GM18498 (cell line): ENCODE measurements around the gene PPP1CA.

ENCODE experiments used
- ATAC-seq: cut with Tn5 transposase; IDR thresholded peaks from one replicate; pipeline ENCODE4 v1.9.1; 2021; ENCODE audit warnings: mild to moderate bottlenecking, moderate library complexity; ENCODE audit not compliant: unreplicated experiment

Gene PPP1CA

GRCh38 chr11:67418476-67419281, 17.0 kb upstream of the PPP1CA start:
- ATAC-seq: no peak

DNA sequence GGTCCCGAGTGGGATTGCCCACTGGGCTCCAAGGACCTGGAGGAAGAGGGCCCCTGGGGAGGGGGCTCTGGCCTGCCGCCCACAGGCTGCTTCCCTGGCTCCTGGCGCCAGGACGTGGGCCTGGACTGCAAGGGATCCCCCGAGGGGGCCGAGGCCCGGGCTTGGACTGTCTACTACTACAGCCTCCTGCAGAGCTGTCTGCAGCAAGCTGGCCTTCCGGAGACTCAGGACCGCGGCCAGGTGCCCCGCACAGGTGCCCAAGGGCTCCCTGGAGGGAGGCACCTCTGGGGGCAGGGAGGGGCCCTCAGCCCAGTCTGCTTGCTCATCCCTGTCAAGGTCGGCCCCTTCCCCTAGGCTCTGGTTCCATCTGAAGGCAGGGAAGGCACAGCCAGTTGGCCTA, 15.8 kb upstream of the PPP1CA start:
- no peak for ATAC-seq

DNA sequence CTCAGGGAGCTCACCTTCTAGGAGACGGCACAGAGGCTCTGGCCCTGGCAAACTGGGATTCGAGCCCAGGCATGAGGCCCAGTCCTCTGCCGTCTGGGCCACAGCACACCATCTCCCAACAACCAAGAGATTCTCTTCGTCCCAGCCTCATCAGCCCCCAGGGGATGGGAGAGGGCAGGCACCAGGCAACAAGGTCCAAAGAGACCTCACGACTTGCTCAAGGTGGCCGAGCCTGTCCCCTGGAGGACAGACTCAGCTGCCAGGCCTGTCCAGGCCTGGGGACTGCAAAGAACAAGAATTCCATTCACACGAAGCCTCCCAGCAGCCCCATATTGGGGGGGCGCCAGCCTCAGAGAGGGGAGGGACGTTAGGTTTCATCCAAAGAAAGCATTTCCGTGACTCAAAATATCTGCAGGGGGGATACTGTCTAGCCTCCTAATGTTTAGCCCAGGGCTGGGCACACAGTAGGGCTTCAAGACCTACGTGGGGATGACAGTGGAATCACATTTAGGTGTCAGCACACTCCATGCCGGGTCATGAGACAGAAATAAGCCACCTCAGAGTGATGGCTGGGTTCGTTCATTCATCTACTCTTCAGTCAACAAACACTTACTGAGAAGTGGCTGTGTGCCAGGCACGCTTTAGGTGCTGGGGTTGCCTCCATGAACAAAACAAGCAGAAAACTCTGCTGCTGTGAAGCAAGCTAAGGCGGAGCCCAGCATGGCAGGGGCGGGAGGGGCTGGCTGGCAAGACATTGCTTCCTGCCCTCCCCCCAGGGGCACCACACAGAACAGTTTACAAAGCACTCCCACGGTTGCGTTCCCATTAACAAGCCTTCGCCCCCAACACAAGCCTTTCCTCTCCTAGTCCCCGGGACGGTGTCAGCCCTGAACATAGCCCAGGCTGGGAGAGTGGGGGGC, 15.0 kb upstream of the PPP1CA start:
- no peak for ATAC-seq

DNA sequence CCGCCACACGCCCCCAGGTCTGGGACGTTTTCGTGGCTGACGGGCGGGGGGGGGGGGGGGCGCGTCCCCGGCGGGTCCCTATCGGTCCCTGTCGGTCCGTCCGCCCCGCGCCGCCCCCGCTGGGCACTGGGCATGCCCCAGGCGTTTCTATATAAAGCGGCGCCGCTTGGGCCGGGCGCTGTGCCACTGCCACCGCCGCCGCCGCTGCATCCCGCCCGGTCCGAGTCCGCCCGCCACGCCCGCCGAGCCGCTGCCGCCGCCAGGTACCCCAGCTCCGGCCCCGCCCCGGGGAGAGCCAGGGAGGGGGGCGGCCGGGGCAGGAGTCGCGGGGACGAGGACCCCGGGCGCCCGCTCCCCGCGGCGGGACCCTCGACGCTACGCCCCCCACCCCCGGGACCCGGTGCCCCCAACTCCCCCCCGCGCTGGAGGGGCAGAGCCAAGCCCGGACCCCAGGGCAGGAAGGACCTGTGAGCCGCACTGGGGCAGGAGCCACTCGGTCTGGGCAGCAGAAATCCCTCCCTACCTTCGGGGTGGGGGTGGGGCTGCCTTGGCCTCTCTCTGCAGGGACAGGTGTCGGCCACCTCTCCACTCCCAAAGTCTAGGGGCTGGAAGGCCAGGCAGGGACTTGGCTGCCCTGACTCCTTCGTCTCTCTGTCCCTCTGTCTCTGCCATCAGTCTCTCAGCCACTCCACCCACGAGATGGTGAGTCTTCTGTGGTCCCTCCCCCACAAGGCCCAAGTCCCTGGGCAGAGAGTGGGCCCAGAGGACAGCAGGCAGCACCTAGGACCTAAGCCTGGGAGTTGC, 14.0 kb upstream of the PPP1CA start, which contains the start of gene CARNS1:
CARNS1 (plus strand) TSS at position 178 of the 804 bp plus-strand sequence; CDS start at position 700, 522 bp downstream.
- ATAC-seq: no peak

DNA sequence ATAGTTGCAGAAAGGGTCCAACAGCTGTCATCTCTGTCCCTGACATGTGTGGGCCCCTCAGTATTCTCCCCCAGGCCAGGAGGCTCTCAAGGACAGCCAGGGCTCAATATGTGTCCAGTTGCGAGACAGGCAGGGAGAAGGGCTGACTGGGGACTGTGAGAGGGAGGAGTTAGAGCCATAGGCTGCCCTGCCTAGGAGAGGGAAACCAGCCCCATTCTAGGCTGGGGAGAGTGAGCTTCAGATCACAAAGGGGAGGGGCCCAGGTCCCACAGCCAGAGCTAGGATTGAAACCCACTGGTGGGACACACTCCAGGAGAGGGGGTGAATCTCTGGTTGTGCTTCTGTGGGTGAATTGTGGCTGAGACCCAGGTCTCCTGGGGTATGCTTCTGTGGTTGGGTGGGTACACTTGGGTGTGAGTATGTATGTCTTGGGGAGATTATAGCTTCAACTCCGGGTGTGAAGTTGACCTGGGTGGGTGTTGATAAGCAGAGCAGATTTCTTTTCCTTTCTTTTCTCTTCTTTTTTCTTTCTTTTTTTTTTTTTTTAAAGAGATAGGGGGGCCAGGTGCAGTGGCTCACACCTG, 11.7 kb upstream of the PPP1CA start:
- ATAC-seq: no peak

GRCh38 chr11:67412495-67413179, 11.0 kb upstream of the PPP1CA start:
- no peak for ATAC-seq

DNA sequence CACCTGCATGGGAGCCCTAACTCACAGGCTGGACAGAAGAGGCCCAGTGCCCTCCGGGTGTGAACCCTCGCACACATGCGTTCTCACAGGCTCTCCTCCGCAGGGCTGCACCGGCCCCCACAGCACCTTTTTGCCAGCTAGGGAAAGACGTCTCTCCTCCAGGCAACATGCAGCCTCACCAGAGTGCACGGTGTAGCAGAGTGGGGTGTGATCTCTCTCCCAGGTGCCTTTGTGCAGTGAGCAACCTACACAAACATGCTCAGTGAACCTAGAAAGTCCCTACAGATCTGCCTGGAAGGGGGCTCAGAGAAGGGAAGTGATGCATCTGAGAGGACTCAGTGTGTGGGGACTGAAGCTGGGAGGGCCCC, 10.1 kb upstream of the PPP1CA start:
- ATAC-seq: no peak

DNA sequence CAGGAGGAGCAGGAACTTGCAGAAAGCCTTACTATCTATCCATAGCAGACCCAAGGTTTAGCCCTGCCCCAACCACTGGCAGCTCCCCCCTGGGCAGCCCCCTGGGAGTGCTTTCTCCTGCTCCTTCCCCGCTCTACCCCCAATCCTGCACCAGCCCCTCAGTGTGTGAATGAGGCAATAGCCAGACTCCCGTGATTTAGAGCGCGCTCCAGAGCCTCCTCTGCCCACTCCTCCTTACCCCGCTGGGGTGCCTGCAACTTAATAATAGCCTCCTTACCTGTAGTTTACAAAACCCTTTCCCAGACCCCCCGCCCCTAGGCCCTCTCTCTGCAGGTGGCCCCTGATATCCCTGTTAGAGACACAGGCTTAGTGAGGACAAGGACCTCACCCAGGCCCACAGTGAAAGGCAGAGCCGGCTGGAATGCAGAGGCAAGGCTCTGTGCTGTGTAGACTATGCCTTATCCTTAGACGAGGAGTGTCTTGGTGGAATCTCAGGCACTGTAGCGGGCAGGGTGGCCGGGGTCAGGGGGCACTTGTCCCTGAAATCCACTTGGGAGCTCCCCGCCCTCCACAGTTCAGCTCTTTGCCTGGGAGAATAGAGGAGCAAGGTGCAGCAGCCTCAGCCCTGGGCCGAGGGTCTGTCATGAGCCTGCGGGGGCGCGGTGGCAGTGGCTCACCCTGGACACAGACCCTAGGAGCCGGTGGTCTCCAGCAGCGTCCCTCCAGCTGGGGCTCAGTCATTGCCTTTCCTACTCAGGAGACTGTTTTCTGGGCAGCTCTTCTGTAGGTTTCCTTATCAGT, 9.5 kb upstream of the PPP1CA start:
- no peak for ATAC-seq

- no peak for ATAC-seq
These were observed 8.7 kb upstream of the PPP1CA start for GRCh38 chr11:67410369-67410831.

DNA sequence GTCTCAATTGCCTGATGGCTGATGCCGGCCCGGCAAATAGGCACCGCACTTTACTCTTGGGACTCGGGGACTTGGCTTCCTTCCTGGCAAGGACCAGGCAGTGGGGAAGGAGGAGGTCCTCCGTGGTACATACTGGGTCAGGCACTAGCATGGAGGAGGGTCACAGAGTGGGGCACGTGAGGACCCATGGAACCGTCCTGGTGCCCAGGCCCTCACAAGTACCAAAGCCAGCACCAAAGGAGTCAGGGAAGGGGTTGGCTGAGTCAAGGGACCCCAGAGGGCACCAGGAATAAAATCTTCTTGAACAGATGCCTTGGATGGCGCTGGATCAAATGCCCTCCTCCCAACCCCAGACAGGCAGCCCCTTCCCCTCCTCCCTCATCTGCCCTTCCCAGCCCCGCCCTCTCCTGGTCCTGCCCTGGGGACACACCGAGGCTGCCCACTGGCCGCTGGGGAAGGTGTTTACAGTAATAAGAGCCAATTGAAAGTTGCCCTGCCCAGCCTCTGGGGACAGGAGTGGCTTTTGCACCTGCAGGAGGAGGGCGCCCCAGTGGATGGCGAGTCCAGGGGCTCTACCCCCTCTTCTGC, 8.2 kb upstream of the PPP1CA start:
- no peak for ATAC-seq

DNA sequence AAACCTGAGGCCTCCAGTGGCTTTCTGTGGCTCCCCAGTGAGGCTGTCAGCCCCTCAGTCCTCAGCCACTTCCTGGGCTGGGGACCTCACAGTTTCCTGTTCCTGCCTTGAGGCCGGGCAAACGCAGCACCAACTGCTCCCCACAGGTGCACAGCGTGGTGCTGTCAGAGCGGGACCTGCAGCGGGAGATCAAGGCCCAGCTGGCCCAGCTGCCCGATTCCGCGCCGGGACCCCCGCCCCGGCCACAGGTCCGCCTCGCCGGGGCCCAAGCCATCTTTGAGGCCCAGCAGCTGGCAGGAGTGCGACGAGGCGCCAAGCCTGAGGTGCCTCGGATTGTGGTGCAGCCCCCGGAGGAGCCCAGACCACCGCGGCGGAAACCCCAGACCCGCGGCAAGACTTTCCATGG, 7.6 kb upstream of the PPP1CA start:
- peak; percentile 50 for ATAC-seq

GRCh38 chr11:67408437-67409200, 7.0 kb upstream of the PPP1CA start:
- peak; percentile 8 for ATAC-seq

GRCh38 chr11:67407688-67408163, 6.1 kb upstream of the PPP1CA start:
- no peak for ATAC-seq

DNA sequence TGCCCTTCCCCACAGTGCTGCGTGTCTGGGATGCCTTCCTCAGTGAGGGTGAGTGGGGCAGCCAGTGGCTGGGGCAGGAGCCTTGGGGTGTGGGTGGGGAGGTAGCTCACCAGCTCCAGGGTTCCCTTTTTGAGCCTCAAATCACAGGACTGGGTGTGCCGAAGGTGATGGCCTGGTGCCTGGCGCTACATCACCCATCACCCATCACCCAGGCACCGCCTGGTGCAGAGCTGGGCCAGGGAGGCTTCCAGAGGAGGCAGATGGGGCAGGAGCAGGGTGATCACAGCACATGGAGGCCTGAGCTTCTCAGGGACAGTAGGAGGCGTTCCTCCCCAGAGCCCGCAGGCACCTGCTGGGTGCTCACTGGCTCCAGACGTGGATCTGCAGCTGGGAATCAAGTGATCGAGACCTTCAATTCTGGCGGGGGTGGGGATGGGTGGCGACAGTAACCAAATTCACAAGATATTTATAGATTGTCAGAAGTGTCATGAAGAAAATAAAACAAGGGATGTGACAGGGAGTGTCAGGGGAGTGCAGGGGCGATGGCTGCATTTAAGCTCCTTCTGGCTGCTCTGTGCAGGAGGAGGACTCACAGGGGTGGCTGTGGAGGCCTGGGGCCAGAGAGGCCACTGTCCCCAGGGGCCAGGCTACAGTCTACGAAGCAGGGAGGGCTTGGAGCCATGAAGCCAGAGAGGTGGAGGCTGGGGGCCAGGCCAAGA, 5.5 kb upstream of the PPP1CA start:
- no peak for ATAC-seq

DNA sequence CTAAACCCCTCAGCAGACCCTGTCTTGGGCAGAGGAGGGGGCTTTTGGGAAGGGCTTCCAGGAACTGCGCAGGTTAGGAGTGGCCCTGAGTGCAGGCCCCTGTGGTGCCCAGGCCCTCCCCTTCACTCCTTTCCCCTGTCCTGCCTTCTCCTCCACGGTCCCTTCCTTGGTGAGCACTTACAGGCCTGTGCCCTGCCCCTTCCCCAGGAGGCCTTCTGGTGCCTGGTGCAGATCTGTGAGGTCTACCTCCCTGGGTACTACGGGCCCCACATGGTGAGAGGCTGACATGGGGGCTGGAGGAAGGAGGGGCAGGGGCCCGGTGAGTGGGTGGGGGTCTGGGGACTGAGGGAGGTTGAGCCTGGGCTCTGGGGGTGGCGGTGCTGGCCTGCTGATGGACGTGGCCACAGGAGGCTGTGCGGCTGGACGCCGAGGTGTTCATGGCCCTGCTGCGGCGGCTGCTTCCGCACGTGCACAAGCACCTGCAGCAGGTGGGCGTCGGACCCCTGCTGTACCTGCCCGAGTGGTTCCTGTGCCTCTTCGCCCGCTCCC, 4.8 kb upstream of the PPP1CA start:
- ATAC-seq: no peak

DNA sequence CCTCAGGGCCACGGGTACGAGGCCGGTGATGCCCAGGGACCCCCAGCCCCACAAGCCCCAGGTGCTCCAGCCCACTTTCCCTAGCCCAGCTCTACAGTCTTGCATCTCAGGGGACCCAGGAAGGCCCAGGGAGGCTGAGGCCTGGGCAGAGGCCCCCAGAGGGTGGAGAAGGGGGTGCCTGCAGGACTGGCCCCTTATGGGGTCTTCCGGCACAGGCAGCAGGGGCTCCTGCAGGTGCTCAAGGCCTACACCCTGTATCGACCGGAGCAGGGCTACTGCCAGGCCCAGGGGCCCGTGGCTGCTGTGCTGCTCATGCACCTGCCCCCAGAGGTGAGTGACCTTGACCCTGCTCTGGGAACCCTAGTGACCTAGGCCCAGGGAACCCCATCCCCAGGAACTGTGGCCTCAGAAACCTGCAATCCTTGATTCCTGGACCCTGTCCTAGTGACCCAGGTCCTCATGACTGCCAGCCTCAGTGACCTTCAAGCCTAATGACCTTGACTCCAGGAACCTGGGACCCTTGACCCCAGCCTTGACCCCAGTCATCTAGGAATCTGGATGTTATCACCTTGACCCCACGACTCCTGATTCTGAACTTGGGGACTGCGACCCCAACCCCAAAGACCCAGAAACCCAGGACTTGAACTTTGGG, 4.2 kb upstream of the PPP1CA start:
- no peak for ATAC-seq

DNA sequence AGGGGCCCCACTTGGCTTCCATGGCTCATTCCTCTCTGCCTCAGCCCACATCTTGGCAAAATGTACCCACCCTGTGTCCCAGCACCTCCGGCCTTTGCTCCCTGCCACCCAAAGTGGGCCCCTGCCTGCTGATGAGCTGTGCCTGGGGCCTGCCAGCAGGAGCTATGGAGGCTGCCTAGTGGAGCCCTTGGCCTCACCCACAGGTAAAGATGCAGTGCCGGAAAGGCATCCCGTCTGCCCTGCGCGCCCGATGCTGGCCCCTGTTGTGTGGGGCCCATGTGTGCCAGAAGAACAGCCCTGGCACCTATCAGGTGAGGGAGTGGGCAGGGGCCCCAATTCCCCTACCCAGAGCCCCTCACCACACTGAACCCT, 3.5 kb upstream of the PPP1CA start:
- no peak for ATAC-seq
